ENCODE results near the gene ZNF776. TPM values are rescaled to one million over a fixed set of nuclear protein-coding genes. Genes with fewer than 3 reads are reported as not detected.

Gene ZNF776
- total and polyA plus RNA-seq, 2 of the 13 experiments (the other 11 are each of a cell fraction or from before 2014, with no cell fraction given) = 7.6 to 16.9 TPM

DNA sequence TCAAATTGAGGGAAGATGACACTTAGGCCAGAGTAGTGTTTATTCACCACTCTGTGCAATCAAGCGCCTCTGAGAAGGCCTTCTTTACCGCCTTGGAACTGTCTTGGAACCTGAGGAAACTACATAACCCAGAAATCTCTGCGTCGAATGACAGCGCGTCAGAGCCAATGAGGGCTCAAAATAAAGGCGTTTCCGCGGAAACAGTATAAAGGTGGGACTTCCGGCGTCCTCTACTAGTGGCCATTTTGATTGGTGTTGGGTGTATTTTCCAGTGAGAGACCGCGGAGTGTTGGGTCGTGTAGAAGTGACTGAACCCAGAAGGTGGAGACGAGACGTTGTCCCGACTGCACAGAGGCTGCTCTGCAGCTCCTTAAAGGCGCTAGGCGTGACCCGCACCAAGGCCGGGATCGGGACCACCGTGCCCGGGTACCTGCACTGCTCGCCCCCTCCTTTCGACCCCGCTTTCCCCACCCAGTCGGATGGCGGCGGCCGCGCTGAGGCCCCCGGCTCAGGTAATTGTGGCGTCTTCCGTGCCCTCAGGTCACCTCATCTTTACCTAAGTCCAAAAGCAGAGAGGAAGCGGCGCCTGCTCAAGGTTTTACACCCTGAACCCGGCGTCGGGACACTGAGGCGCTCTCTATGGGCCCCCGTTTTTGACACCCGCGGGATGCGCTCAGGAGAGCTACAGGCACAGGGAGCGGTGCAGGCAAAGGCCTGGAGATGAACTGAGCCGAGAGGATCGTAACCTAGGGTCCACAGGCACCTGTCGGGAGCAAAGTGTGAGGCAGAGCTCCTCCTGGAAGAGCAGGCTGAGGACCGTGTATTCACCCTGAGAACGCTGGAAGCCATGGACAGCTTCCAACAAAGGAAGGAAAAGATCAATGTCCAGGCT lies at the start of gene ZNF776 (continued):
- TF ChIP-seq TFDP2 (CRISPR knock-in tag; IDR thresholded peaks at IDR 0.05) (peak; percentile 38; the same call in 1 of the 2 replicates), ZNF614 (CRISPR knock-in tag; IDR thresholded peaks at IDR 0.05; ENCODE audit: borderline replicate concordance) (no peak), MAF1 (CRISPR knock-in tag; IDR thresholded peaks at IDR 0.05; ENCODE audit: borderline replicate concordance) (0 out of 2 replicates have a peak, but pooled peaks have one; percentile 53), SYNCRIP (IDR thresholded peaks at IDR 0.05; ENCODE audit: insufficient read depth, low read depth, low read length) (no peak), SALL2 (CRISPR knock-in tag; IDR thresholded peaks at IDR 0.05) (peak; percentile 72; the same call in 1 of the 2 replicates), SRY (CRISPR knock-in tag; IDR thresholded peaks at IDR 0.05) (peak; percentile 72; the same call in 1 of the 2 replicates), ZNF317 (CRISPR knock-in tag; IDR thresholded peaks at IDR 0.05) (peak; percentile 31; the same call in 1 of the 2 replicates), ZNF343 (CRISPR knock-in tag; IDR thresholded peaks at IDR 0.05) (no peak), ZNF296 (CRISPR knock-in tag; conservative IDR thresholded peaks at IDR 0.05) (no peak), RFX1 (IDR thresholded peaks at IDR 0.05) (peak; percentile 9; the same call in 1 of the 2 replicates)
- TF ChIP-seq, protein P1, sequence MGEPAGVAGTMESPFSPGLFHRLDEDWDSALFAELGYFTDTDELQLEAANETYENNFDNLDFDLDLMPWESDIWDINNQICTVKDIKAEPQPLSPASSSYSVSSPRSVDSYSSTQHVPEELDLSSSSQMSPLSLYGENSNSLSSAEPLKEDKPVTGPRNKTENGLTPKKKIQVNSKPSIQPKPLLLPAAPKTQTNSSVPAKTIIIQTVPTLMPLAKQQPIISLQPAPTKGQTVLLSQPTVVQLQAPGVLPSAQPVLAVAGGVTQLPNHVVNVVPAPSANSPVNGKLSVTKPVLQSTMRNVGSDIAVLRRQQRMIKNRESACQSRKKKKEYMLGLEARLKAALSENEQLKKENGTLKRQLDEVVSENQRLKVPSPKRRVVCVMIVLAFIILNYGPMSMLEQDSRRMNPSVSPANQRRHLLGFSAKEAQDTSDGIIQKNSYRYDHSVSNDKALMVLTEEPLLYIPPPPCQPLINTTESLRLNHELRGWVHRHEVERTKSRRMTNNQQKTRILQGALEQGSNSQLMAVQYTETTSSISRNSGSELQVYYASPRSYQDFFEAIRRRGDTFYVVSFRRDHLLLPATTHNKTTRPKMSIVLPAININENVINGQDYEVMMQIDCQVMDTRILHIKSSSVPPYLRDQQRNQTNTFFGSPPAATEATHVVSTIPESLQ (CRISPR knock-in tag; conservative IDR thresholded peaks at IDR 0.05) = no peak
- TF ChIP-seq, protein P2, sequence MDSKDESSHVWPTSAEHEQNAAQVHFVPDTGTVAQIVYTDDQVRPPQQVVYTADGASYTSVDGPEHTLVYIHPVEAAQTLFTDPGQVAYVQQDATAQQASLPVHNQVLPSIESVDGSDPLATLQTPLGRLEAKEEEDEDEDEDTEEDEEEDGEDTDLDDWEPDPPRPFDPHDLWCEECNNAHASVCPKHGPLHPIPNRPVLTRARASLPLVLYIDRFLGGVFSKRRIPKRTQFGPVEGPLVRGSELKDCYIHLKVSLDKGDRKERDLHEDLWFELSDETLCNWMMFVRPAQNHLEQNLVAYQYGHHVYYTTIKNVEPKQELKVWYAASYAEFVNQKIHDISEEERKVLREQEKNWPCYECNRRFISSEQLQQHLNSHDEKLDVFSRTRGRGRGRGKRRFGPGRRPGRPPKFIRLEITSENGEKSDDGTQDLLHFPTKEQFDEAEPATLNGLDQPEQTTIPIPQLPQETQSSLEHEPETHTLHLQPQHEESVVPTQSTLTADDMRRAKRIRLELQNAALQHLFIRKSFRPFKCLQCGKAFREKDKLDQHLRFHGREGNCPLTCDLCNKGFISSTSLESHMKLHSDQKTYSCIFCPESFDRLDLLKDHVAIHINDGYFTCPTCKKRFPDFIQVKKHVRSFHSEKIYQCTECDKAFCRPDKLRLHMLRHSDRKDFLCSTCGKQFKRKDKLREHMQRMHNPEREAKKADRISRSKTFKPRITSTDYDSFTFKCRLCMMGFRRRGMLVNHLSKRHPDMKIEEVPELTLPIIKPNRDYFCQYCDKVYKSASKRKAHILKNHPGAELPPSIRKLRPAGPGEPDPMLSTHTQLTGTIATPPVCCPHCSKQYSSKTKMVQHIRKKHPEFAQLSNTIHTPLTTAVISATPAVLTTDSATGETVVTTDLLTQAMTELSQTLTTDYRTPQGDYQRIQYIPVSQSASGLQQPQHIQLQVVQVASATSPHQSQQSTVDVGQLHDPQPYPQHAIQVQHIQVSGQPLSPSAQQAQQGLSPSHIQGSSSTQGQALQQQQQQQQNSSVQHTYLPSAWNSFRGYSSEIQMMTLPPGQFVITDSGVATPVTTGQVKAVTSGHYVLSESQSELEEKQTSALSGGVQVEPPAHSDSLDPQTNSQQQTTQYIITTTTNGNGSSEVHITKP (CRISPR knock-in tag; IDR thresholded peaks at IDR 0.05; ENCODE audit: low read depth) = peak; percentile 45; the same call in 1 of the 2 replicates
- TF ChIP-seq, protein P3, sequence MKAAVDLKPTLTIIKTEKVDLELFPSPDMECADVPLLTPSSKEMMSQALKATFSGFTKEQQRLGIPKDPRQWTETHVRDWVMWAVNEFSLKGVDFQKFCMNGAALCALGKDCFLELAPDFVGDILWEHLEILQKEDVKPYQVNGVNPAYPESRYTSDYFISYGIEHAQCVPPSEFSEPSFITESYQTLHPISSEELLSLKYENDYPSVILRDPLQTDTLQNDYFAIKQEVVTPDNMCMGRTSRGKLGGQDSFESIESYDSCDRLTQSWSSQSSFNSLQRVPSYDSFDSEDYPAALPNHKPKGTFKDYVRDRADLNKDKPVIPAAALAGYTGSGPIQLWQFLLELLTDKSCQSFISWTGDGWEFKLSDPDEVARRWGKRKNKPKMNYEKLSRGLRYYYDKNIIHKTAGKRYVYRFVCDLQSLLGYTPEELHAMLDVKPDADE (CRISPR knock-in tag; IDR thresholded peaks at IDR 0.05) = no peak
